HG02852 (cell line): ENCODE results near the gene STRN3.

Experiments
- ATAC-seq: cut with Tn5 transposase; IDR thresholded peaks from one replicate; pipeline ENCODE4 v1.9.1; 2021; ENCODE audit warnings: mild to moderate bottlenecking, moderate library complexity; ENCODE audit not compliant: unreplicated experiment

STRN3 gene

GRCh38 chr14:30874999-30875787 is 151.0 kb downstream of the STRN3 start:
- peak; percentile 36 for ATAC-seq

- peak; percentile 70 for ATAC-seq
These were observed 151.8 kb downstream of the STRN3 start, which contains the start of gene COCH for GRCh38 chr14:30874120-30874998. Gene COCH (plus strand): TSS chr14:30874559. CDS start chr14:30874939, 380 bp downstream.

GRCh38 chr14:30873308-30874119 is 152.7 kb downstream of the STRN3 start:
- no peak for ATAC-seq

GRCh38 chr14:30872602-30873001 is 153.6 kb downstream of the STRN3 start:
- ATAC-seq: no peak

DNA sequence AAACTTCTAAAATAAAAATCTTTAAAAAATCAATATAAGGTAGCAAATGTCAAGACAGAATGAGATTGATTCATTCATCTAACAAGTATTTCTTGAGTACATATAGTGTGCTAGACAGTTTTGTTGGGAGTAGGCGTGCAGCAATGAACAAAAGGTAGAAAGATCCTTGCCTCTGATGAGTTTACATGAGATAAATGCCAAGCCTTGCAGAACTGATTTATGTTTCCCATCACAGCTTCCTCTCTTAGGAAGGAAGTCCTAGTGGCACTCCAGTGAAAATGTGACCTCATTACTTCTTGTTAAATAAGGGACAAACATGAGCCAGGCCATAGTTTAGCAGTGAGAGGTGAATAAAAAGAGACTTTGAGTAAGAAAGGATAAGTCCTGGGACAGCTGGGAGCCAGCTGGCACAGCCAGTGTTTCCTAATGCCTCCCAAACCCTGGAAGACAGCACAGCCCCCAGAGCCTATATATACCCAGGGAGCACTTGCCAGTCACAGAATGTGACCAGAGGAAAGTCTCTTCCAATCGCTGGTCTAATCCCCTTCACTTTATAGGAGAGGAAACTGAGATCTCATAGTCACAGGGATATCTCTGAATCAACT is 156.5 kb downstream of the STRN3 start:
- ATAC-seq: no peak

GRCh38 chr14:30868736-30869135 is 157.4 kb downstream of the STRN3 start:
- no peak for ATAC-seq

- ATAC-seq: no peak
These were observed 161.2 kb downstream of the STRN3 start for GRCh38 chr14:30864934-30865333.

GRCh38 chr14:30861200-30861599 is 165.0 kb downstream of the STRN3 start:
- ATAC-seq: no peak

- peak; percentile 79 for ATAC-seq
These were observed 170.7 kb downstream of the STRN3 start for GRCh38 chr14:30855345-30856037.

DNA sequence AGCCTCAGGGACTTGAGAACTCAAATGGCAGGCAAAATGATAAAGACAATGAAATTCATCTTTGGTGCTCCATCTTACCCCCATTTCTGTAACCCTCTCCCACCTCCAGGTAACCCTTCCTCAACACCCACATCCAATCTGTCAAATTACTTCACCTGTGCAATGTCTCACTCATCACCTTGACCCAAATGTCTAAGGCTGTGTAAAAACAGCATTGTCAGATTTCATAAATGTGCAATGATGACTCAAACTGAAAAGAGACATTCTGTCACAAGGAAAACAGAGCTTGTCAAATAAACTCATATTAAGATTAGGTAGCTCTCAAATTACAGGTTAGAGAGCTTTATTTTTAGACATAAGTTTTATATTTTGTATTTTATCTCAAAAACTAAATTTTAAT is 171.7 kb downstream of the STRN3 start:
- peak; percentile 54 for ATAC-seq

DNA sequence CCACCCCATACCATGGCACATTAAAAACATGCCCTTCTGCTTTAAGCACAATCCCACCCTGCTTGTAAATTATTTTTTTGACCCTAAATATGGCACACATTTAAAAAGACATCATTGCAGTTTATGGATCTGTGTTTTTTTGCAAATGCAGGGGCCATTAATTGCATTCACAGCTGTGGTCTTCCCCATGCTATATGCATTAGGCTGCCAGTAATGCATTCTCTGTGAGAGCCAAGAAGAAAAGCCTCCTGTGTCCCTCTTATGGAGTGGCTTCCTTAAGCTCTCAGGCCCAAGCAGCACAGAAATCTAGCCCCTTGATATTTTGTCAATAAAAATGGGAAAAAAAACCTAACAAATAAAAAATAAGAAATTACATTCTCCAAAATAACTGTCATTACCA is 172.2 kb downstream of the STRN3 start:
- ATAC-seq: no peak

- ATAC-seq: no peak
These were observed 176.2 kb downstream of the STRN3 start for GRCh38 chr14:30849983-30850382.

GRCh38 chr14:30849354-30849753 is 176.8 kb downstream of the STRN3 start:
- ATAC-seq: peak; percentile 96

DNA sequence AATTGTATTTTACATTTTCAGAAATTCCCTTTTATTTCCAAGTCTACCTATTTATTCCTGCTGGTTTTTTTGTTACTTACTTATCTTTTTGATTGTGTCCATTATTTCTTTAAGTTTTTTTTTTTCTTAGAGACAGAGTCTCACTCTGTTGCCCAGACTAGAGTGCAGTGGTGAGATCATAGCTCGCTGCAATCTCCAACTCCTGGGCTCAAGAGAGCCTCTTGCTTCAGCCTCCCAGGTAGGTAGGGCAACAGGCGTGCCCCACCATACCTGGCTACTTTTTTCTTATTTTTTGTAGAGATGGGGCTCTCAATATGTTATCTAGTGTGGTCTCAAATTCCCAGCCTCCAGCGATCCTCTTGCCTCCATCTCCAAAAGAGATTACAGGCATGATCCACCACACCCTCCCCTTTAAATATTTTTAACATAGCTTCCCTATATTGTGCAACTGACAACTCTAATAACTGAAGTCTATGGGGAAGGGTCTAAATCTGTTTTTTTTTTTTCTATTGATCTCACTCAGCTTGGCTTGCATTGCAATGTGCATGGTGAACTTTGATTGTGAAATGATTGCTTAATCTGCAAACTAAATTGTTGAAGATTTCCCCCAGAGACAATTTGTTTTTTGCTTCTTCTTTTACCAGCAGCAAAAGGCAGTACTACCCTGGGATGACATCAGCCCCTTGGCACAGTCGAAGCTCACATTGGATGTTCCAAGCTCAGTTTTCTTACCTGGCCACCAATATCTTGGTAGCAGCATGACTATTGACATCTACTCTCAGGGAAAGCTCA is 177.5 kb downstream of the STRN3 start:
- no peak for ATAC-seq
